Stimulated activated naive B cell treated with anti-CD40 and anti-IgM and Interleukin-4, amounts not matched to agents 10 μg/mL and 1 μg/mL and 100 μg/mL, for 72 hours (primary cell): ENCODE data around the gene ZNF236.
"Not testable (repeated sequence)": the region's sequence is repeated elsewhere in the genome, so short reads cannot be mapped to it uniquely, and the experiment has no call there.

Experiments
- ATAC-seq, 2 donors: fragments of 150-1000 bp; cut with Tn5 transposase; replicated peaks; 2 replicates each; pipeline ENCODE4 v1.10.0; 2021; ENCODE audit warnings: moderate library complexity in 1 of 2
- DNase-seq: peaks from one replicate; pipeline ENCODE4 v3.0.0; 2021
- H3K27ac Mint-ChIP-seq: one replicate; pipeline ENCODE4 v1.8.0; 2022; ENCODE audit warnings: mild to moderate bottlenecking, mixed read lengths
- H3K27me3 Mint-ChIP-seq, 2 donors: one replicate each; pipeline ENCODE4 v1.8.0; 2022; ENCODE audit warnings: mixed read lengths in 2 of 2
- H3K36me3 Mint-ChIP-seq, 2 donors: one replicate each; pipeline ENCODE4 v1.8.0; 2022; ENCODE audit warnings: mixed read lengths in 2 of 2, mild to moderate bottlenecking in 1 of 2
- H3K4me1 Mint-ChIP-seq, 2 donors: one replicate each; pipeline ENCODE4 v1.8.0; 2022; ENCODE audit warnings: mixed read lengths in 2 of 2, mild to moderate bottlenecking in 1 of 2
- H3K4me3 Mint-ChIP-seq, 2 donors: one replicate each; pipeline ENCODE4 v1.8.0; 2022; ENCODE audit warnings: mild to moderate bottlenecking in 2 of 2, mixed read lengths in 2 of 2, moderate library complexity in 1 of 2
- H3K9me3 Mint-ChIP-seq, 2 donors: one replicate each; pipeline ENCODE4 v1.8.0; 2022; ENCODE audit warnings: mixed read lengths in 2 of 2, mild to moderate bottlenecking in 1 of 2

ZNF236 gene

GRCh38 chr18:76806301-76806700, 16.1 kb upstream of the ZNF236 start:
- no peaks in the 10 kb centered on the region for H3K9me3 Mint-ChIP-seq
- peaks cover 9 to 28% of the 10 kb centered on the region in 2 donors for H3K36me3 Mint-ChIP-seq
- H3K27me3 Mint-ChIP-seq, result peaks cover 7 to 8% of the 10 kb centered on the region in 2 donors
- no peak overlapping the region for H3K27ac Mint-ChIP-seq
- ATAC-seq (no peak), DNase-seq (no peak)
- H3K4me3 Mint-ChIP-seq, result no peak overlapping the region
- peaks cover 14 to 24% of the 10 kb centered on the region in 2 donors for H3K4me1 Mint-ChIP-seq

DNA sequence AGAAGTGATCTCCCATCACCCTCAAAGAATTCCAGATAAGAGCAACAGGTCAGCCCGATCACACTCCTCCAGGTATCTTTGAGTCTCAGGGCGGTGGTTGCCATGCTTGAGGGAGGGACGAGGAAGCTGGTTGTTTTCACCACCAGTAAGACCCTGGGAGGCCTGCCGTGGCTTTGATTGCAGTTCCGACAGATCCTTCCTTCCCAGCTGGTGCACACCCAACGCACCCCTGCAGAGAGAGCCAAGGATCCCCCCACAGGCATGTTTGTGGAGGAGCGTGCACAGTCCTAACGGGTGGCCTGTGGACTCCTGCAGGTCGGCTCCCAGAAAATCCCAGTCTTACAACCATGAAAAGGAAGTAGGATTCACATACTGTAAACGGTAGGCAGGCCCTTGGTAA, 13.8 kb upstream of the ZNF236 start:
- Mint-ChIP-seq H3K4me1 (peaks cover 11 to 20% of the 10 kb centered on the region in 2 donors), H3K27me3 (no peaks in the 10 kb centered on the region), H3K36me3 (peaks cover 15 to 40% of the 10 kb centered on the region in 2 donors), H3K27ac (no peak overlapping the region), H3K9me3 (no peaks in the 10 kb centered on the region), H3K4me3 (no peak overlapping the region)
- DNase-seq, result no peak
- no peak for ATAC-seq

GRCh38 chr18:76811530-76811929, 10.8 kb upstream of the ZNF236 start:
- peaks cover 22 to 54% of the 10 kb centered on the region in 2 donors for H3K36me3 Mint-ChIP-seq
- not testable (repeated sequence) for H3K27ac Mint-ChIP-seq, H3K4me3 Mint-ChIP-seq, H3K27me3 Mint-ChIP-seq, H3K9me3 Mint-ChIP-seq, DNase-seq
- peak; percentile 89 to 93 for ATAC-seq
- peaks cover 15 to 22% of the 10 kb centered on the region in 2 donors for H3K4me1 Mint-ChIP-seq

DNA sequence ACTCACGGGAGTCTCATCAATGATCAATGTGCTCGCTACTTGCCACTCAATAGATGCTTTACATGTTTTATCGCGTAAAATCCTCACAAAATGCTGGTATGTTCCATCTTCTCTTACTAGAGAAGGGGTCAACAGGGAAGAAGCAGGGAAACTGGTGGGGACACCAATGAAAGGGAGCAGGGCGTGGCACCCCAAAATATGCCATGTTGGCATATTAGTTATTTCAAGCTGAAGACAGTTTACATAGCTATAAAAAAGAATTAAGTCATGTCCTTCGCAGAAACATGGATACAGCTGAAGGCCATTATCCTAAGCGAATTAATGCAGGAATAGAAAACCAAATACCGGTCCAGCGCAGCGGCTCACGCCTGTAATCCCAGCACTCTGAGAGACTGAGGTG, 8.1 kb upstream of the ZNF236 start:
- ATAC-seq, result no peak
- peaks cover 26 to 44% of the 10 kb centered on the region in 2 donors for H3K36me3 Mint-ChIP-seq
- peaks cover 22 to 33% of the 10 kb centered on the region in 2 donors for H3K4me1 Mint-ChIP-seq
- DNase-seq, result no peak
- H3K27ac Mint-ChIP-seq, result no peak overlapping the region
- no peaks in the 10 kb centered on the region for H3K27me3 Mint-ChIP-seq
- no peaks in the 10 kb centered on the region for H3K9me3 Mint-ChIP-seq
- H3K4me3 Mint-ChIP-seq, result no peak overlapping the region

GRCh38 chr18:76816127-76816526, 6.2 kb upstream of the ZNF236 start:
- Mint-ChIP-seq H3K27me3 (no peaks in the 10 kb centered on the region), H3K4me1 (peaks cover 26 to 45% of the 10 kb centered on the region in 2 donors), H3K36me3 (peaks cover 22 to 47% of the 10 kb centered on the region in 2 donors), H3K9me3 (no peaks in the 10 kb centered on the region), H3K4me3 (no peak overlapping the region), H3K27ac (no peak overlapping the region)
- ATAC-seq (no peak), DNase-seq (no peak)

DNA sequence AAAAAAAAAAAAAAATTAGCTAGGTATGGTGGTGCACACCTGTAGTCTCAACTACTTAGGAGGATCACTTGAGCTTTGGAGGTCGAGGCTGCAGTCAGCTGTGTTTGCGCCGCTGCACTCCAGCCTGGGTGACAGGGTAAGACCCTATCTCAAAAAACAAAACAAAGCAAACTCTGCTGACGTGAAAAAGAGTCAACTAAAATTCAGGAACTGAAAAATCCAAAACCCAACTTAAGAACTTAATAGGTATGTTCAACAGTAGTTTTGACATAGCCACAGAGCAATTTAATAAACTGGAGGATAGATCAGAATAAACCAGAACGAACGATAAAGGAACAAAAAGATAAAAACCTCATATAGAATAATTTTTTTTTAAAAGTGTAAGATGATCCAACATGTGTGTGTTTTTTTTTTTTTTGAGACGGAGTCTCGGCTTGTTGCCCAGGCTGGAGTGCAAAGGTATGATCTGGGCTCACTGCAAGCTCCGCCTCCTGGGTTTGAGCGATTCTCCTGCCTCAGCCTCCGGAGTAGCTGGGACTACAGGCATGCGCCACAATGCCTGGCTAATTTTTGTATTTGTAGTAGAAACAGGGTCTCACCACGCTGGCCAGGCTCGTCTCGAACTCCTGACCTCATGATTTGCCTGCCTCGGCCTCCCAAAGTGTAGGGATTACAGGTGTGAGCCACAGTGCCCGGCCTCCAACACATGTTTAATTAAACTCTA, 4.3 kb upstream of the ZNF236 start:
- DNase-seq (no peak), ATAC-seq (no peak)
- peaks cover 17 to 38% of the 10 kb centered on the region in 2 donors for H3K36me3 Mint-ChIP-seq
- no peaks in the 10 kb centered on the region for H3K27me3 Mint-ChIP-seq
- no peak overlapping the region for H3K4me3 Mint-ChIP-seq
- no peak overlapping the region for H3K27ac Mint-ChIP-seq
- H3K9me3 Mint-ChIP-seq, result no peaks in the 10 kb centered on the region
- H3K4me1 Mint-ChIP-seq, result peaks cover 22 to 38% of the 10 kb centered on the region in 2 donors

GRCh38 chr18:76819411-76820136, 2.8 kb upstream of the ZNF236 start:
- ATAC-seq (no peak), DNase-seq (no peak)
- peaks cover 17 to 29% of the 10 kb centered on the region in 2 donors for H3K36me3 Mint-ChIP-seq
- no peaks in the 10 kb centered on the region for H3K9me3 Mint-ChIP-seq
- H3K27ac Mint-ChIP-seq, result no peak overlapping the region
- no peaks in the 10 kb centered on the region for H3K27me3 Mint-ChIP-seq
- H3K4me3 Mint-ChIP-seq, result peak overlapping the region; percentile 35 to 53
- H3K4me1 Mint-ChIP-seq, result peaks cover 28 to 53% of the 10 kb centered on the region in 2 donors

GRCh38 chr18:76821356-76821874, 942 bp upstream of the ZNF236 start:
- no peak for DNase-seq
- H3K4me3 Mint-ChIP-seq, result peak overlapping the region; percentile 91 to 96
- ATAC-seq, result peak in 1 of 2 donors; percentile 4
- H3K27ac Mint-ChIP-seq, result peak overlapping the region; percentile 97
- peaks cover 29 to 55% of the 10 kb centered on the region in 2 donors for H3K4me1 Mint-ChIP-seq
- no peaks in the 10 kb centered on the region for H3K27me3 Mint-ChIP-seq
- H3K9me3 Mint-ChIP-seq, result no peaks in the 10 kb centered on the region
- H3K36me3 Mint-ChIP-seq, result peaks cover 10 to 18% of the 10 kb centered on the region in 2 donors

DNA sequence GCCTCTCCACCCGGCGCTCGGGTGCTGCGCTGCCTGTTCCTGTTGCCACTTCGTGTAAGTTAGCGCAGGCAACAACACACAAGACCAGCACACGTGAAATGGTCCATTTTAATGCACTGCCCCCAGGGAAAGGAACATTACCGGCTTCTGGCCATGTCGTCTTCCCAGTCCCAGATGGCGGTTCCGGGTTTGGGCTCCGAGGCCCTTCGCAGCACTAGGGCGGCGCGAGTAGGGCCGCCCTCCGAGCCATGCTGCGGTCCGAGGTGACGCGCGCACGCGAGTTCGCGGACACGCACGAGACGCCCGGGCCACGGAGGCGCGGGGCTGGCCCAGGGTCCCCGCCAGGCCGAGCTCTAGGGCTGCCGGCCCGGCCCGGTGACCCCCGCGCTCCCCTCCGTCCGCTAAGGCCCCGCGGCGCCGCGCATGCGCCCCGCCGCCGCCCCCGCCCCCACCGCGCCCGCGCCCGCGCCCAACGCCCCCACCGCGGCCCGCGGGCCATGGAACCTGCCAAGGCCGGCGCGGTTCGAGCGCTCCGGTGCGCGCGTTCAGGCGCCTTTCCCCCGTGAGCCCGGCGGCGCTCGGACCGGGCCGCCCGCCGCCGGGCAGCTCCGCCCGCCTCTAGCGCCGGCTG, 367 bp upstream of the ZNF236 start:
- H3K36me3 Mint-ChIP-seq, result peaks cover 10 to 18% of the 10 kb centered on the region in 2 donors
- H3K27me3 Mint-ChIP-seq, result no peaks in the 10 kb centered on the region
- peak overlapping the region; percentile 91 to 96 for H3K4me3 Mint-ChIP-seq
- no peaks in the 10 kb centered on the region for H3K9me3 Mint-ChIP-seq
- DNase-seq (peak; percentile 62), ATAC-seq (peak; percentile 64 to 66)
- H3K4me1 Mint-ChIP-seq, result peaks cover 29 to 52% of the 10 kb centered on the region in 2 donors
- peak overlapping the region; percentile 97 for H3K27ac Mint-ChIP-seq

DNA sequence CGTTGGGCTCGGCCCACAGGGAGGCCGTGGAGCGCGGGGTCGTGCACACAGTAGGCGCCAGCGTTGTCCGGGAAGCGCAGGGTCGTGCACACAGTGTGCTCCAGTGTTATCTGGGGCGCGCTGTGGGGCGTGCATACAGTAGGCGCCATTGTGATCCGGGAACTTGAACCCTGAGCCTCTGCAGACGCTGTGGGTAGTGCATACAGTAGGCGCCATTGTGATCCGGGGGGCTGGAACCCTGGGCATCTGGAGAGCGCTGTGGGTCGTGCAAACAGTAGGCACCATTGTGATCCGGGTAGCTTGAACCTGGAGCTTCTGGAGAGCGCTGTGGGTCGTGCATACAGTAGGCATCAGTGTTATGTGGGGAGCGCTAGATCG, 793 bp downstream of the ZNF236 start:
- Mint-ChIP-seq H3K4me1 (peaks cover 32 to 60% of the 10 kb centered on the region in 2 donors), H3K9me3 (no peaks in the 10 kb centered on the region), H3K36me3 (peaks cover 10 to 18% of the 10 kb centered on the region in 2 donors), H3K4me3 (peak overlapping the region; percentile 81 to 82), H3K27me3 (no peaks in the 10 kb centered on the region), H3K27ac (peak overlapping the region; percentile 47)
- no peak for ATAC-seq
- DNase-seq, result no peak

- Mint-ChIP-seq H3K9me3 (no peaks in the 10 kb centered on the region), H3K27me3 (no peaks in the 10 kb centered on the region), H3K4me3 (peak overlapping the region; percentile 81 to 82), H3K4me1 (peaks cover 28 to 56% of the 10 kb centered on the region in 2 donors), H3K36me3 (peaks cover 5 to 13% of the 10 kb centered on the region in 2 donors), H3K27ac (peak overlapping the region; percentile 47)
- no peak for DNase-seq
- no peak for ATAC-seq
Measured at GRCh38 chr18:76823587-76824011, 1.2 kb downstream of the ZNF236 start.

- Mint-ChIP-seq H3K27me3 (no peaks in the 10 kb centered on the region), H3K27ac (peak overlapping the region; percentile 47), H3K9me3 (no peaks in the 10 kb centered on the region), H3K36me3 (peaks cover 5 to 15% of the 10 kb centered on the region in 2 donors), H3K4me1 (peaks cover 28 to 53% of the 10 kb centered on the region in 2 donors), H3K4me3 (peak overlapping the region; percentile 81 to 82)
- ATAC-seq, result no peak
- no peak for DNase-seq
Measured at GRCh38 chr18:76824145-76824676, 1.9 kb downstream of the ZNF236 start.

- no peaks in the 10 kb centered on the region for H3K9me3 Mint-ChIP-seq
- H3K27ac Mint-ChIP-seq, result peak overlapping the region; percentile 37
- peaks cover 5 to 17% of the 10 kb centered on the region in 2 donors for H3K36me3 Mint-ChIP-seq
- no peak for ATAC-seq
- no peaks in the 10 kb centered on the region for H3K27me3 Mint-ChIP-seq
- no peak for DNase-seq
- peaks cover 29 to 49% of the 10 kb centered on the region in 2 donors for H3K4me1 Mint-ChIP-seq
- H3K4me3 Mint-ChIP-seq, result peak overlapping the region; percentile 26 to 44
Measured at GRCh38 chr18:76824754-76825153, 2.4 kb downstream of the ZNF236 start.
